ENCODE measurements around the gene M1AP. TPM values are rescaled to one million over a fixed set of nuclear protein-coding genes. Genes with fewer than 3 reads are reported as not detected.

The M1AP gene
- not detected in 2 replicates for total RNA-seq

DNA sequence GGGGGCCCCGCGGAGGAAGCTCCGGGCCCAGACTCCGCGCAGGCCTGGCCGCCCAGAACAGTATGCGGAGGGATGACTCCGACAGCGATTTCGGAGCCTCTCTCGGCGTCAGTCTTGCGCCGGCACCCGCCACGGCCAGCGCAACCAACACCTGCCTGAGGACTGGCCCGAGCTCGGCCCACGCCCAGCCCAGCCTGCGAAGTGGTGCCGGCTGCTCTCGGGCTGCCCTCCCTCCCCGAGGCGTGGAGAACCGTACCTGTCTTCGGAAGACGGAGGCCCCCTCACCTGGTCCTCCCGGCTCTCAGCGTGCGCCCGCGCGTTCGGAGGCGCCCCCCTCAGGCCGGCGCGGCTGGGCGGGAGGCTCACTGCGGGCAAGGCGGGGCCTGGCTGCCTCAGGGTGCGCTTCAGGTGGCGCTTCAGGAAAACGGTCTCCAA, at the start of gene M1AP:
Gene M1AP, minus strand, starts transcription at position 322 of the 435 bp plus-strand sequence. CDS start 8,055 bp downstream, outside the sequence.

GRCh38 chr2:74653985-74654882, 6.1 kb upstream of the M1AP start, which contains the start of gene SEMA4F:
Gene SEMA4F, plus strand, starts transcription at chr2:74654247. Its CDS starts 130 bp downstream, at chr2:74654377.

GRCh38 chr2:74553892-74554819, 94.0 kb downstream of the M1AP start, which contains the start of the genes DOK1 and LOXL3:
Gene DOK1, plus strand, starts transcription at chr2:74554720. Its CDS starts 35 bp downstream, at chr2:74554755.
Gene LOXL3, minus strand, starts transcription at chr2:74553942. Its CDS starts 1,308 bp downstream, at chr2:74552634.

DNA sequence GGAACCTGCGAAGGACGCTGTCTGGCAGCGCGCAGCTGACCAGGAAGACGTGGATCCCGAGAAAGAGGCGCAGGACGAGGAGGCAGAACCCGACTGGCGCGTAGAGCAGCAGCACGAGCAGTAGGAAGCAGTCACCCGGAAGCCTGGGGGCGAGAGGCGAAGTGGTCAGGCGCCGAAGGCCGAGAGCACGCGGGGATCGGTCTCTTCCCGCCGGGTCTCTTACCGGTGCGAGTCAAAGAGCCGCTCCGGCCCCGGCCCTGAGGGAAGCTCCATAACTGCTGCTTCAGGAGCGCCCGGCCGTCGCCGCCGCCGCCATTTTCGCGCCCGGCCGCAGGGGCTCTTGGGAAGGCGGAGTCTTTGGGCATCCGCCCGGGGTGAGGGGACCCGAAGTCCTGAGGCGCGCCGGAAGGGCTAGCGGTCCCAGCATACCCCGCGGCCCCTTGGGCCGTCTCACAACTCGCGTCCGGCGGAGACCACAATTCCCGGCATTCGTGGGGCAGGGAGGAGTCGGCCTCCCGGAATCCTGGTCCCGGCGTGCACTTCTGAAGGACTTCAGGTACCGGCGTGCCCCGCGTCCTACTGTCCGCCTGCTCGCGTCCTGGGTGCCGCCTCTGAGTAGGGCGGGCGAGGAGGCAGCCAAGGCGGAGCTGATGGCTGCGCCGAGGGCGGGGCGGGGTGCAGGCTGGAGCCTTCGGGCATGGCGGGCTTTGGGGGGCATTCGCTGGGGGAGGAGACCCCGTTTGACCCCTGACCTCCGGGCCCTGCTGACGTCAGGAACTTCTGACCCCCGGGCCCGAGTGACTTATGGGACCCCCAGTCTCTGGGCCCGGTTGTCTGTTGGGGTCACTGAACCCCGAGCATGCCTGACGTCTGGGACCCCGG, 118.5 kb downstream of the M1AP start, which contains the start of the genes AUP1 and HTRA2:
Gene AUP1, minus strand, starts transcription at position 350 of the 882 bp plus-strand sequence. Its CDS starts 77 bp downstream, at position 273.
Gene HTRA2, plus strand, starts transcription at position 577 of the 882 bp plus-strand sequence. Its CDS starts 74 bp downstream, at position 651.

DNA sequence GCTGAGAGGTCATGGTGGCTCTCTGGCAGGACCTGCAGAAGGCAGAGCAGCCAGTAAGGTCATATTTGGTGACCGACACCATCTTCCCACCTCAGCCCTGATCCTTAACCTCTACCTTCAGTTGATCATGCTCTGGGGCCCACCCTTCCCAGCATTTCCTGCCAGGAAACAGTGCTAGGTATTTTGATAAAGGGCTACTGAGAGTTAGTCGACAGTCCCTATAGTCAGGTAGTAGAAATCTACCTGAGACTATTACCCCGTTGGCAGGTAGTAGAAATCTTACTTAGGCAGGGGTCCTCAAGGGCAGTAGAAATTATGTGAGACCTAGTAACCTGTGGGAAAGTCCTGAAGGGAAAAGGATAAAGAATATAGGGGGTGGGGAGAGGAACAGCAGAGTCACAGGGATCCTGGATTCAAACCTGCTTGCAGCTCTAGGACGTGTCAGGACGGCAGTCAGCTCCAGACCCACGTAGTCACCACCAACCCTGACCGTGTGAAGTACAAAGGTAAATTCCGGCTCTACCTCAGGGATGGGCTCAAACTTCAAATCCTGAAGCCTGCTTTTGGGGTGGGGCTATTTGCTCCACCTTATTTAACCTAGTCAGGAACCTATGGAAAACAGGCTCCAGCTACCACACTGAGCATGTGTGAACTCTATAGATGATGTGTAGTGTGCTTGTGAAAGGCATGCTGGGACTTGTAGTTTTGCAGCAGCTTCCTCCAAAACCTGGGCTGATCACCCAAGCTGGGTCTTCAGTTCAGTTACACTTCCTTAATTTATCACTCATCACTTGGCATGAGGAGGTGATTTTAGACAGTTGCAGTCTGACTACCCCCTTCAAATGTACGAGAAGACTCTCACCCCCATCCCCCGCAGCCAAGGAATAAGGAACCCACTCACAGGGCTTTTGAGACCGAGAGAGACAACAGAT, 122.1 kb downstream of the M1AP start, which contains the start of gene DQX1:
Gene DQX1, minus strand, starts transcription at position 515 of the 932 bp plus-strand sequence. Its CDS starts 502 bp downstream, at position 13.

GRCh38 chr2:74514368-74515270, 133.5 kb downstream of the M1AP start, which contains the start of gene TLX2:
Gene TLX2, plus strand, starts transcription at chr2:74514450. Its CDS starts 357 bp downstream, at chr2:74514807.

Other genes starting within 250 kb of the M1AP start
- gene C2orf81, start 226.7 kb downstream of the M1AP start, total RNA-seq, result 0.98 and 1.1 TPM in 2 replicates
- 71.7 and 76.4 TPM in 2 replicates for gene WDR54, start 226.6 kb downstream of the M1AP start, total RNA-seq
- gene RTKN, start 206.4 kb downstream of the M1AP start, total RNA-seq, result 9.6 and 11.0 TPM in 2 replicates
- 11.4 and 11.5 TPM in 2 replicates for gene INO80B, start 193.2 kb downstream of the M1AP start, total RNA-seq
- 22.0 and 25.6 TPM in 2 replicates for gene WBP1, start 189.9 kb downstream of the M1AP start, total RNA-seq
- 31.2 and 48.1 TPM in 2 replicates for gene MOGS, start 182.9 kb downstream of the M1AP start, total RNA-seq
- 19.9 and 30.9 TPM in 2 replicates for gene MRPL53, start 175.7 kb downstream of the M1AP start, total RNA-seq
- 22.4 and 34.0 TPM in 2 replicates for gene CCDC142, start 165.3 kb downstream of the M1AP start, total RNA-seq
- 12.9 and 16.0 TPM in 2 replicates for gene TTC31, start 165.2 kb downstream of the M1AP start, total RNA-seq
- 3.3 and 3.9 TPM in 2 replicates for gene LBX2, start 148.7 kb downstream of the M1AP start, total RNA-seq
- 16.2 and 22.4 TPM in 2 replicates for gene PCGF1, start 140.6 kb downstream of the M1AP start, total RNA-seq
- gene TLX2, start 133.9 kb downstream of the M1AP start, total RNA-seq, result under 0.01 TPM in 1 of 2 replicates, not detected in the other
- gene DQX1, start 122.1 kb downstream of the M1AP start, total RNA-seq, result not detected in 2 replicates
- 103 and 105 TPM in 2 replicates for gene AUP1, start 118.6 kb downstream of the M1AP start, total RNA-seq
- gene HTRA2, start 118.4 kb downstream of the M1AP start, total RNA-seq, result 48.5 and 52.8 TPM in 2 replicates
- gene LOXL3, start 94.4 kb downstream of the M1AP start, total RNA-seq, result 2.2 and 3.7 TPM in 2 replicates
- gene DOK1, start 93.6 kb downstream of the M1AP start, total RNA-seq, result 14.7 and 15.6 TPM in 2 replicates
- gene SEMA4F, start 5.9 kb upstream of the M1AP start, total RNA-seq, result 2.9 and 3.3 TPM in 2 replicates
- gene HK2, start 185.8 kb upstream of the M1AP start, total RNA-seq, result 21.3 and 27.4 TPM in 2 replicates